Kidney (tissue), 14 donors: ENCODE results near the gene EWSR1. TPM values are rescaled to one million over a fixed set of nuclear protein-coding genes. Genes with fewer than 3 reads are reported as not detected.

Source experiments
- DNase-seq, 5 donors: peaks; one replicate each; pipeline ENCODE4 v3.0.0-alpha.2; 2013 to 2020
- FAIRE-seq: peaks from 2 replicates; lab custom pipeline; 2012; peaks lifted over from hg19 to GRCh38; lab: Jason Lieb, UNC
- H3K27ac ChIP-seq, 2 donors: one replicate each; pipeline ENCODE4 v1.7.0; 2013; ENCODE audit warnings: low read depth in 2 of 2, low read length in 2 of 2, inconsistent platforms in 1 of 2
- H3K27me3 ChIP-seq: one replicate; pipeline ENCODE4 v1.7.1; 2013; ENCODE audit warnings: low read length, inconsistent platforms; ENCODE audit not compliant: control insufficient read depth, insufficient read depth
- H3K36me3 ChIP-seq, 3 donors: one replicate each; pipeline versions ENCODE4 v1.7.0 to v1.7.1; 2013; ENCODE audit warnings: low read length in 3 of 3, control low read depth in 1 of 3, inconsistent platforms in 1 of 3; ENCODE audit not compliant: insufficient read depth in 3 of 3, control insufficient read depth in 2 of 3
- H3K4me1 ChIP-seq, 3 donors: one replicate each; pipeline versions ENCODE4 v1.7.0 to v1.7.1; 2013; ENCODE audit warnings: low read length in 3 of 3, inconsistent platforms in 1 of 3, low read depth in 1 of 3; ENCODE audit not compliant: control insufficient read depth in 2 of 3, insufficient read depth in 2 of 3
- H3K4me3 ChIP-seq, 3 donors: one replicate each; pipeline versions ENCODE4 v1.7.0 to v1.8.1; 2013; ENCODE audit warnings: low read length in 3 of 3, control low read depth in 1 of 3, inconsistent platforms in 1 of 3
- H3K9ac ChIP-seq, 3 donors: one replicate each; pipeline versions ENCODE4 v1.7.0 to v1.7.1; 2013; ENCODE audit warnings: low read length in 3 of 3, control low read depth in 1 of 3, inconsistent platforms in 1 of 3
- H3K9me3 ChIP-seq, 3 donors: one replicate each; pipeline versions ENCODE4 v1.7.0 to v1.7.1; 2013; ENCODE audit warnings: low read length in 3 of 3, control low read depth in 1 of 3, inconsistent platforms in 1 of 3; ENCODE audit not compliant: control insufficient read depth in 2 of 3, insufficient read depth in 1 of 3
- CTCF ChIP-seq: IDR thresholded peaks from 3 replicates; pipeline ENCODE4 v1.5.1; 2012; ENCODE audit warnings: mild to moderate bottlenecking, moderate library complexity, borderline replicate concordance; ENCODE audit not compliant: insufficient read depth; ENCODE audit errors: extremely low read depth
- intact Hi-C: fragments of 100-400 bp; cut with DNase I; formaldehyde crosslinking; loops from one replicate; pipeline ENCODE4 v1.11.1; 2022
- polyA plus RNA-seq: library from polyadenylated mRNA; stranded (reverse); fragments of 350-450 nt; fragmentation: Illumina TruSeq; extraction: RNeasy Lipid Tissue Mini Kit (QIAGEN cat#74804); gene quantifications from one replicate; pipeline ENCODE4 v1.2.3, GENCODE V29; 2014; ENCODE audit warnings: low read depth, low replicate concordance; ENCODE audit not compliant: insufficient read depth
- total RNA-seq: library from RNA; stranded (reverse); fragmentation: NEBNext Ultra II Directional; extraction: Animal tissue kit (Norgen Biotek cat#: 25700); gene quantifications from one replicate; pipeline ENCODE4 v1.2.1, GENCODE V29; 2021
- donor health status: control.
- donor health status: control.
- donor health status: control.
- donor health status: control.
- donor health status: control.
- donor health status: DM: yes; HTN: yes; CAD: no.
- donor health status: Normal renal cell carcinoma (clear cell type).

Gene EWSR1
- total and polyA plus RNA-seq, 2 donors from 2014 or later: 124 to 214 TPM

- FAIRE-seq (no peak), DNase-seq (no peak)
- Histone ChIP-seq H3K9ac (no peak overlapping the region), H3K27me3 (no peaks in the 10 kb centered on the region), H3K4me3 (no peak overlapping the region), H3K36me3 (no peaks in the 10 kb centered on the region), H3K27ac (no peak overlapping the region), H3K4me1 (no peaks in the 10 kb centered on the region), H3K9me3 (no peaks in the 10 kb centered on the region)
- intact Hi-C loops: no loop called here
- no peak for TF ChIP-seq CTCF
Measured at GRCh38 chr22:29255064-29255621, 12.9 kb upstream of the EWSR1 start.

GRCh38 chr22:29256606-29257325, 11.3 kb upstream of the EWSR1 start:
- H3K27me3 ChIP-seq: no peaks in the 10 kb centered on the region
- no peak for FAIRE-seq
- H3K4me3 ChIP-seq: no peak overlapping the region
- intact Hi-C loops: no loop called here
- no peak for TF ChIP-seq CTCF
- no peaks in the 10 kb centered on the region for H3K36me3 ChIP-seq
- no peaks in the 10 kb centered on the region for H3K4me1 ChIP-seq
- no peak for DNase-seq
- H3K9me3 ChIP-seq: no peaks in the 10 kb centered on the region
- H3K27ac ChIP-seq: no peak overlapping the region
- no peak overlapping the region for H3K9ac ChIP-seq

DNA sequence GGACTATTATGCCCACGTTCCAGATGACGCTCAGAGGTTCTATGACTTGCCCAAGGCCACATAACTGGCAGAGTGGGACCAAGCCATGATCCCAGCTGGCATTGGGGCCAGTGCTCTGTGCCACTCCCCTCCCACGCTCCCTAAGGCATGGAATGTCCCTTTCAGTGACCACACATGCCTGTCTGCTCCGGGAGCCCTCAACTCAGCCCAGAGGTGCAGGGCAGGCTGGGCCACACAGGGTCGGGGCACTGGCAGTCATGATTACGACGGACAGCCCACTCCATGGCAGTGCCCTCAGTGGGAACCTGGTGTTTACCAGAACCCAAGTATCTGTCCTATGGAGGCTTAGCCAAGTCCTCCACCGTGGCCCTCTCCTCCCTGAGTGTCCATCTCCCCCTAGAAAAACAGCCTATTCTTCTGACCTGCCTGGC, 10.3 kb upstream of the EWSR1 start:
- no peaks in the 10 kb centered on the region for H3K36me3 ChIP-seq
- H3K27me3 ChIP-seq: no peaks in the 10 kb centered on the region
- no peaks in the 10 kb centered on the region for H3K4me1 ChIP-seq
- FAIRE-seq (no peak), DNase-seq (no peak)
- intact Hi-C loops: no loop called here
- no peak for TF ChIP-seq CTCF
- H3K9ac ChIP-seq: no peak overlapping the region
- no peak overlapping the region for H3K4me3 ChIP-seq
- no peaks in the 10 kb centered on the region for H3K9me3 ChIP-seq
- H3K27ac ChIP-seq: no peak overlapping the region
